Endothelial cell of umbilical vein (primary cell): ENCODE data around the gene TFRC. TPM values are rescaled to one million over a fixed set of nuclear protein-coding genes. Genes with fewer than 3 reads are reported as not detected.

Experiments
- BruUV-seq: library from RNA; stranded (reverse); fragments of 400-500 nt; replicated peaks from 2 replicates; lab custom pipeline; 2021; lab: Mats Ljungman, UMichigan
- CTCF ChIA-PET: fragments of 300-600, 350-600 bp; sonication (Branson Sonifier 250); formaldehyde crosslinking; loops from one replicate; lab custom pipeline; 2021; ENCODE audit warnings: antibody characterized with exemption, inconsistent platforms; lab: Charles Lee
- POLR2A ChIA-PET: fragments of 300-600, 350-600 bp; sonication (Branson Sonifier 250); formaldehyde crosslinking; loops from one replicate; lab custom pipeline; 2021; ENCODE audit warnings: antibody characterized with exemption, inconsistent platforms; lab: Charles Lee
- DNase-seq: peaks from one replicate; pipeline ENCODE4 v3.0.0-alpha.2; 2011; ENCODE audit warnings: low read depth, low spot score
- FAIRE-seq: peaks from 2 replicates; lab custom pipeline; 2011; peaks lifted over from hg19 to GRCh38; lab: Jason Lieb, UNC
- H2AFZ ChIP-seq: 2 replicates; pipeline ENCODE4 v1.6.0; 2012; ENCODE audit warnings: low read depth, low read length, control low read depth, inconsistent platforms
- H3K27ac ChIP-seq: 2 replicates; pipeline ENCODE4 v1.5.1; 2011; ENCODE audit warnings: low read depth, mild to moderate bottlenecking, control low read depth, low read length, moderate library complexity; ENCODE audit not compliant: insufficient read depth
- H3K27me3 ChIP-seq, 2 experiments: 2 replicates each; pipeline versions ENCODE4 v1.6.0 to v1.6.1; 2011; ENCODE audit warnings: low read length in 2 of 2, mixed read lengths in 1 of 2; ENCODE audit not compliant: control insufficient read depth in 2 of 2, insufficient read depth in 2 of 2
- H3K36me3 ChIP-seq, 2 experiments: 2 replicates in 1 of 2; 3 replicates in 1 of 2; pipeline ENCODE4 v1.5.1; 2011; ENCODE audit warnings: low read length in 2 of 2, mild to moderate bottlenecking in 1 of 2, moderate library complexity in 1 of 2; ENCODE audit not compliant: control insufficient read depth in 2 of 2, insufficient read depth in 2 of 2; ENCODE audit errors: extremely low read depth in 1 of 2
- H3K4me1 ChIP-seq: 3 replicates; pipeline ENCODE4 v1.5.1; 2011; ENCODE audit warnings: mild to moderate bottlenecking, low read length; ENCODE audit not compliant: control insufficient read depth, insufficient read depth; ENCODE audit errors: extremely low read depth
- H3K4me2 ChIP-seq: 2 replicates; pipeline ENCODE4 v1.6.1; 2011; ENCODE audit warnings: low read length, control low read depth, mixed read lengths; ENCODE audit not compliant: insufficient read depth
- H3K4me3 ChIP-seq, 3 experiments: fragments of 200-600 bp in 1 of 3; sonication (generic), shearing (Covaris generic) in 1 of 3; replicated peaks in 1 of 3; 2 replicates each; pipeline ENCODE4 v1.5.1; 2011 to 2016; ENCODE audit warnings: control low read depth in 3 of 3, low read length in 3 of 3, mild to moderate bottlenecking in 2 of 3, inconsistent platforms in 1 of 3, low read depth in 1 of 3, moderate library complexity in 1 of 3; ENCODE audit not compliant: insufficient read depth in 1 of 3
- H3K79me2 ChIP-seq: 2 replicates; pipeline ENCODE4 v1.6.0; 2012; ENCODE audit warnings: low read length, inconsistent platforms; ENCODE audit not compliant: control insufficient read depth, insufficient read depth
- H3K9ac ChIP-seq: replicated peaks from 2 replicates; pipeline ENCODE3; 2011; ENCODE audit warnings: low read length, control low read depth; ENCODE audit not compliant: insufficient read depth; ENCODE audit errors: extremely low read depth
- H3K9me1 ChIP-seq: replicated peaks from 3 replicates; pipeline ENCODE4 v1.6.0; 2011; ENCODE audit warnings: mild to moderate bottlenecking, low read length; ENCODE audit not compliant: control insufficient read depth, insufficient read depth; ENCODE audit errors: extremely low read depth
- H3K9me3 ChIP-seq: replicated peaks from 2 replicates; pipeline ENCODE4 v1.5.1; 2012; ENCODE audit warnings: low read length, inconsistent platforms; ENCODE audit not compliant: control insufficient read depth, insufficient read depth
- H4K20me1 ChIP-seq: replicated peaks from 2 replicates; pipeline ENCODE3; 2011; ENCODE audit warnings: mild to moderate bottlenecking, low read length; ENCODE audit not compliant: control insufficient read depth, insufficient read depth; ENCODE audit errors: extremely low read depth
- CTCF ChIP-seq, 2 donors: IDR thresholded peaks; 1 replicate in 1 of 2; 2 replicates in 1 of 2; pipeline ENCODE4 v1.5.1; 2011; ENCODE audit warnings: low read length in 2 of 2, mild to moderate bottlenecking in 2 of 2, moderate library complexity in 2 of 2, control low read depth in 1 of 2, inconsistent platforms in 1 of 2, low read depth in 1 of 2; ENCODE audit not compliant: insufficient read depth in 1 of 2; ENCODE audit errors: extremely low read depth in 1 of 2
- EZH2 ChIP-seq: IDR thresholded peaks from 2 replicates; pipeline ENCODE4 v1.6.1; 2012; ENCODE audit warnings: borderline replicate concordance, low read depth, mild to moderate bottlenecking, moderate library complexity, low read length, inconsistent platforms; ENCODE audit not compliant: severe bottlenecking
- FOS ChIP-seq: IDR thresholded peaks from 2 replicates; pipeline ENCODE4 v1.6.1; 2011; ENCODE audit warnings: mild to moderate bottlenecking, low read length, moderate library complexity, borderline replicate concordance; ENCODE audit not compliant: insufficient read depth
- GATA2 ChIP-seq: IDR thresholded peaks from 2 replicates; pipeline ENCODE4 v1.7.0; 2011; ENCODE audit warnings: low read depth, mild to moderate bottlenecking, moderate library complexity, mixed read lengths, low read length; ENCODE audit not compliant: insufficient read length, insufficient read depth
- JUN ChIP-seq: IDR thresholded peaks from 2 replicates; pipeline ENCODE4 v1.6.1; 2011; ENCODE audit warnings: borderline replicate concordance, low read depth; ENCODE audit not compliant: insufficient read length, insufficient read depth
- MYC ChIP-seq: IDR thresholded peaks from one replicate; pipeline ENCODE4 v1.6.1; 2011; ENCODE audit warnings: mild to moderate bottlenecking, low read depth, low read length
- POLR2A ChIP-seq: IDR thresholded peaks from 2 replicates; pipeline ENCODE4 v1.6.1; 2012; ENCODE audit warnings: low read depth, mild to moderate bottlenecking, control low read depth, low read length
- POLR2AphosphoS5 ChIP-seq: IDR thresholded peaks from 2 replicates; pipeline ENCODE4 v1.6.1; 2012; ENCODE audit warnings: low read depth, mild to moderate bottlenecking, control low read depth, low read length, moderate library complexity; ENCODE audit not compliant: insufficient read depth
- dilution Hi-C: fragments of 300-500 bp; cut with MboI; formaldehyde crosslinking; loops from one replicate; pipeline ENCODE4 v1.15.0; 2019; ENCODE audit warnings: low sequenced_read_pairs; ENCODE audit not compliant: extremely low pct_ligation_motif_present
- intact Hi-C: fragments of 100-400 bp; cut with micrococcal nuclease; formaldehyde crosslinking; loops from one replicate; pipeline ENCODE4 v1.10.0; 2022
- polyA plus RNA-seq, 4 experiments: library from polyadenylated mRNA; depleted of rRNA in 3 of 4; stranded (reverse) in 3 of 4; unstranded in 1 of 4; fragments of >200 nt; gene quantifications; 2 replicates each; pipeline versions ENCODE4 v1.2.1 to v1.2.3, GENCODE V29; 2011 to 2012; ENCODE audit warnings: missing spikeins in 1 of 4
- total RNA-seq: library from RNA; stranded (reverse); gene quantifications from 2 replicates; pipeline ENCODE4 v1.2.3, GENCODE V29; 2021

Gene TFRC
- total and polyA plus RNA-seq, 2 donors (not counting 3 experiments of a cell fraction or from before 2014, with no cell fraction given): 14.1 to 69.6 TPM

DNA sequence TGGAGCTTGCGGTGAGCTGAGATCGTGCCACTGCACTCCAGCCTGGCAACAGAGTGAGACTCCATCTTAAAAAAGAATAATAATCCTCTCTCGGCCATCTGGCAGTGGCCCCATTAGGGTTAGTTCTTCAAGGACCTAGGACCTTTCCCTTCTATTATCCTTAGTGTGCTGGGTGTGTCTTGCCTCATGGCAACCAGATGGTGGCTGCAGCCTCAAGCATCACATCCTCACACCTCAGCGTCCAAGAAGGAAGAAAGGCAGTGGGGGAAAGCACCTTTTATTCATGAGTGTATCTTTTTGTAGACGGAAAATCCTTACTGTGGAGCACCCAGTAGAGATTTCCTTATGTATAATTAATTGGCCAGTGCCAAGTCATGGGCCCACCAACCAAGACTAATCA, 42.7 kb upstream of the TFRC start:
- H3K9ac ChIP-seq: no peak overlapping the region
- BruUV-seq: no TSS peak
- no peak overlapping the region for H2AFZ ChIP-seq
- no peak overlapping the region for H3K27ac ChIP-seq
- intact Hi-C loops: no loop called here
- DNase-seq (no peak), FAIRE-seq (no peak)
- POLR2A ChIA-PET: no interaction called here
- no peak overlapping the region for H3K4me3 ChIP-seq
- H3K9me3 ChIP-seq: no peaks in the 10 kb centered on the region
- dilution Hi-C loops: no loop called here
- no peak overlapping the region for H3K4me2 ChIP-seq
- no peaks in the 10 kb centered on the region for H3K9me1 ChIP-seq
- no peaks in the 10 kb centered on the region for H4K20me1 ChIP-seq
- no peaks in the 10 kb centered on the region for H3K4me1 ChIP-seq
- TF ChIP-seq FOS: no peak
- no peak for TF ChIP-seq EZH2
- TF ChIP-seq POLR2AphosphoS5: no peak
- TF ChIP-seq POLR2A: no peak
- peaks cover 0 to 2% of the 10 kb centered on the region in 2 experiments for H3K27me3 ChIP-seq
- no peaks in the 10 kb centered on the region for H3K36me3 ChIP-seq
- CTCF ChIA-PET: no interaction called here
- H3K79me2 ChIP-seq: no peaks in the 10 kb centered on the region

GRCh38 chr3:196122688-196123046, 40.8 kb upstream of the TFRC start:
- H3K4me2 ChIP-seq: no peak overlapping the region
- H3K9ac ChIP-seq: no peak overlapping the region
- H4K20me1 ChIP-seq: no peaks in the 10 kb centered on the region
- H2AFZ ChIP-seq: no peak overlapping the region
- CTCF ChIA-PET: no interaction called here
- H3K79me2 ChIP-seq: no peaks in the 10 kb centered on the region
- H3K4me3 ChIP-seq: no peak overlapping the region
- no peaks in the 10 kb centered on the region for H3K4me1 ChIP-seq
- no peaks in the 10 kb centered on the region for H3K9me3 ChIP-seq
- H3K36me3 ChIP-seq: no peaks in the 10 kb centered on the region
- no peak for FAIRE-seq
- intact Hi-C loops (no loop called here), dilution Hi-C loops (no loop called here)
- no peaks in the 10 kb centered on the region for H3K9me1 ChIP-seq
- TF ChIP-seq EZH2: no peak
- TF ChIP-seq MYC: no peak
- no peak for TF ChIP-seq GATA2
- no peak for TF ChIP-seq CTCF (IDR thresholded peaks at IDR 0.05; ENCODE audit: extremely low read depth in 1 of 2, insufficient read depth in 1 of 2, low read depth in 1 of 2, low read length in 2 of 2)
- no peak for TF ChIP-seq JUN
- TF ChIP-seq FOS: no peak
- H3K27ac ChIP-seq: no peak overlapping the region
- DNase-seq: no peak
- POLR2A ChIA-PET: no interaction called here
- H3K27me3 ChIP-seq: peaks cover 2 to 4% of the 10 kb centered on the region in 2 experiments
- BruUV-seq: no TSS peak
